NCI-H82 treated with DMSO at 0.1 percent for 48 hours (cell line): ENCODE data around the gene TMTC1.

Source experiments
- DNase-seq: peaks from one replicate; lab custom pipeline; 2025; ENCODE audit not compliant: unreplicated experiment; lab: John Stamatoyannopoulos, UW

The TMTC1 gene

GRCh38 chr12:29781188-29781587, 2.6 kb downstream of the TMTC1 start:
- no peak for DNase-seq

- no peak for DNase-seq
These were observed 3.7 kb downstream of the TMTC1 start for GRCh38 chr12:29780084-29780483.

GRCh38 chr12:29778531-29778930, 5.2 kb downstream of the TMTC1 start:
- DNase-seq = no peak

GRCh38 chr12:29773076-29773475, 10.7 kb downstream of the TMTC1 start:
- no peak for DNase-seq

GRCh38 chr12:29771786-29772185, 12.0 kb downstream of the TMTC1 start:
- no peak for DNase-seq

GRCh38 chr12:29771165-29771564, 12.6 kb downstream of the TMTC1 start:
- DNase-seq = no peak

- no peak for DNase-seq
These were observed 14.4 kb downstream of the TMTC1 start for GRCh38 chr12:29769162-29769858.

GRCh38 chr12:29768372-29768771, 15.4 kb downstream of the TMTC1 start:
- DNase-seq = no peak

GRCh38 chr12:29763301-29763683, 20.4 kb downstream of the TMTC1 start:
- DNase-seq = no peak

GRCh38 chr12:29762637-29763300, 21.0 kb downstream of the TMTC1 start:
- no peak for DNase-seq

- no peak for DNase-seq
These were observed 23.8 kb downstream of the TMTC1 start for GRCh38 chr12:29759950-29760349.

GRCh38 chr12:29756741-29757390, 26.9 kb downstream of the TMTC1 start:
- DNase-seq = no peak

- no peak for DNase-seq
These were observed 29.2 kb downstream of the TMTC1 start for GRCh38 chr12:29754235-29755189.

- DNase-seq = no peak
These were observed 31.6 kb downstream of the TMTC1 start for GRCh38 chr12:29752121-29752520.

- DNase-seq = no peak
These were observed 32.1 kb downstream of the TMTC1 start for GRCh38 chr12:29751676-29752075.

- DNase-seq = no peak
These were observed 32.9 kb downstream of the TMTC1 start for GRCh38 chr12:29750928-29751220.

- no peak for DNase-seq
These were observed 33.4 kb downstream of the TMTC1 start for GRCh38 chr12:29750131-29750927.

GRCh38 chr12:29744365-29744764, 39.4 kb downstream of the TMTC1 start:
- DNase-seq = no peak

- no peak for DNase-seq
These were observed 39.9 kb downstream of the TMTC1 start for GRCh38 chr12:29743801-29744200.

- no peak for DNase-seq
These were observed 40.7 kb downstream of the TMTC1 start for GRCh38 chr12:29743077-29743476.

GRCh38 chr12:29742646-29743045, 41.1 kb downstream of the TMTC1 start:
- no peak for DNase-seq
